H9 (cell line): Measurements from ENCODE around the gene NTRK3. TPM values are rescaled to one million over a fixed set of nuclear protein-coding genes. Genes with fewer than 3 reads are reported as not detected.

Experiments used
- DNase-seq: peaks from one replicate; pipeline ENCODE4 v3.0.0-alpha.2; 2017
- H2AFZ ChIP-seq: one replicate; pipeline ENCODE4 v1.6.1; 2013; ENCODE audit warnings: mild to moderate bottlenecking, low read length, control low read depth, moderate library complexity
- H2AK5ac ChIP-seq: 2 replicates; pipeline ENCODE4 v1.6.1; 2013; ENCODE audit warnings: low read length, control low read depth, mixed read lengths; ENCODE audit not compliant: insufficient read length
- H2BK120ac ChIP-seq: one replicate; pipeline ENCODE4 v1.6.1; 2013; ENCODE audit warnings: low read depth, mild to moderate bottlenecking, low read length, control low read depth, inconsistent platforms; ENCODE audit not compliant: poor library complexity, severe bottlenecking
- H2BK12ac ChIP-seq: 2 replicates; pipeline ENCODE4 v1.6.1; 2013; ENCODE audit warnings: low read length, control low read depth, mixed read lengths, low read depth; ENCODE audit not compliant: insufficient read length
- H2BK15ac ChIP-seq: 2 replicates; pipeline ENCODE4 v1.6.1; 2013; ENCODE audit warnings: low read depth, low read length, control low read depth
- H2BK20ac ChIP-seq: one replicate; pipeline ENCODE4 v1.6.1; 2013; ENCODE audit warnings: low read depth, mild to moderate bottlenecking, low read length, control low read depth, inconsistent platforms; ENCODE audit not compliant: poor library complexity, severe bottlenecking
- H2BK5ac ChIP-seq: 2 replicates; pipeline ENCODE4 v1.6.1; 2013; ENCODE audit warnings: low read length, control low read depth, mixed read lengths; ENCODE audit not compliant: insufficient read length
- H3K14ac ChIP-seq: 2 replicates; pipeline ENCODE4 v1.6.1; 2013; ENCODE audit warnings: low read length, control low read depth; ENCODE audit not compliant: insufficient read depth
- H3K18ac ChIP-seq: 2 replicates; pipeline ENCODE4 v1.6.1; 2013; ENCODE audit warnings: low read depth, mild to moderate bottlenecking, mixed read lengths, low read length, control low read depth; ENCODE audit not compliant: insufficient read length
- H3K23ac ChIP-seq: 2 replicates; pipeline ENCODE4 v1.6.1; 2013; ENCODE audit warnings: low read length, control low read depth, mixed read lengths, low read depth; ENCODE audit not compliant: insufficient read length
- H3K23me2 ChIP-seq: 2 replicates; pipeline ENCODE4 v1.6.1; 2013; ENCODE audit warnings: low read depth, mild to moderate bottlenecking, mixed read lengths, low read length, control low read depth; ENCODE audit not compliant: insufficient read length, poor library complexity, severe bottlenecking
- H3K27ac ChIP-seq: 2 replicates; pipeline ENCODE4 v1.5.1; 2013; ENCODE audit warnings: low read length, control low read depth, mixed read lengths, low read depth; ENCODE audit not compliant: insufficient read length
- H3K27me3 ChIP-seq: 2 replicates; pipeline ENCODE4 v1.6.1; 2013; ENCODE audit warnings: low read length, control low read depth, inconsistent platforms; ENCODE audit not compliant: insufficient read depth
- H3K4ac ChIP-seq: 2 replicates; pipeline ENCODE4 v1.6.1; 2013; ENCODE audit warnings: low read depth, mild to moderate bottlenecking, control low read depth, inconsistent platforms, low read length, moderate library complexity
- H3K4me1 ChIP-seq: 2 replicates; pipeline ENCODE4 v1.6.1; 2013; ENCODE audit warnings: low read length, control low read depth, inconsistent platforms; ENCODE audit not compliant: insufficient read depth
- H3K4me2 ChIP-seq: 2 replicates; pipeline ENCODE4 v1.6.1; 2013; ENCODE audit warnings: low read length, control low read depth, mixed read lengths; ENCODE audit not compliant: insufficient read length, insufficient read depth
- H3K56ac ChIP-seq: 2 replicates; pipeline ENCODE4 v1.6.1; 2013; ENCODE audit warnings: low read depth, mild to moderate bottlenecking, mixed read lengths, low read length, control low read depth; ENCODE audit not compliant: insufficient read length
- H3K79me1 ChIP-seq: 2 replicates; pipeline ENCODE4 v1.6.1; 2013; ENCODE audit warnings: low read depth, mild to moderate bottlenecking, moderate library complexity, low read length, control low read depth, inconsistent platforms; ENCODE audit not compliant: insufficient read depth, poor library complexity, severe bottlenecking
- H3K79me2 ChIP-seq: 2 replicates; pipeline ENCODE4 v1.6.1; 2013; ENCODE audit warnings: low read length, control low read depth, inconsistent platforms; ENCODE audit not compliant: insufficient read depth
- H3K9ac ChIP-seq: 2 replicates; pipeline ENCODE4 v1.6.1; 2013; ENCODE audit warnings: low read length, control low read depth, mixed read lengths; ENCODE audit not compliant: insufficient read length; ENCODE audit errors: extremely low read depth
- H3K9me3 ChIP-seq: one replicate; pipeline ENCODE4 v1.6.1; 2013; ENCODE audit warnings: low read depth, low read length, inconsistent platforms; ENCODE audit not compliant: control insufficient read depth
- H3T11ph ChIP-seq: one replicate; pipeline ENCODE4 v1.6.1; 2013; ENCODE audit warnings: mild to moderate bottlenecking, low read length, control low read depth, inconsistent platforms
- H4K20me1 ChIP-seq: one replicate; pipeline ENCODE4 v1.6.1; 2013; ENCODE audit not compliant: control insufficient read depth, insufficient read length, insufficient read depth
- H4K5ac ChIP-seq: 2 replicates; pipeline ENCODE4 v1.6.1; 2013; ENCODE audit warnings: low read depth, mild to moderate bottlenecking, mixed read lengths, low read length, control low read depth; ENCODE audit not compliant: insufficient read length
- H4K8ac ChIP-seq: replicated peaks from 2 replicates; pipeline ENCODE4 v1.6.1; 2013; ENCODE audit warnings: low read length, control low read depth, mixed read lengths, low read depth; ENCODE audit not compliant: insufficient read length
- H4K91ac ChIP-seq: 2 replicates; pipeline ENCODE4 v1.6.1; 2013; ENCODE audit warnings: low read depth, mild to moderate bottlenecking, moderate library complexity, mixed read lengths, low read length, control low read depth; ENCODE audit not compliant: insufficient read length
- H3K27ac Mint-ChIP-seq, 3 experiments: 2 replicates in 2 of 3; 3 replicates in 1 of 3; pipeline ENCODE4 v1.8.0; 2020 to 2021; ENCODE audit warnings: mixed read lengths in 3 of 3, mild to moderate bottlenecking in 1 of 3, moderate library complexity in 1 of 3
- H3K27me3 Mint-ChIP-seq: 2 replicates; pipeline ENCODE4 v1.8.0; 2021; ENCODE audit warnings: low read depth, mild to moderate bottlenecking, moderate library complexity, mixed read lengths
- H3K36me3 Mint-ChIP-seq, 3 experiments: 2 replicates in 2 of 3; 3 replicates in 1 of 3; pipeline ENCODE4 v1.8.0; 2020 to 2021; ENCODE audit warnings: low read depth in 3 of 3, mixed read lengths in 3 of 3; ENCODE audit not compliant: insufficient read depth in 1 of 3
- H3K4me1 Mint-ChIP-seq, 2 experiments: 2 replicates each; pipeline ENCODE4 v1.8.0; 2020; ENCODE audit warnings: mixed read lengths in 2 of 2
- H3K4me3 Mint-ChIP-seq, 2 experiments: 2 replicates in 1 of 2; 3 replicates in 1 of 2; pipeline ENCODE4 v1.8.0; 2020 to 2021; ENCODE audit warnings: mild to moderate bottlenecking in 2 of 2, mixed read lengths in 2 of 2, moderate library complexity in 1 of 2
- H3K9me3 Mint-ChIP-seq, 2 experiments: 2 replicates in 1 of 2; 3 replicates in 1 of 2; pipeline ENCODE4 v1.8.0; 2020; ENCODE audit warnings: mild to moderate bottlenecking in 2 of 2, mixed read lengths in 2 of 2, moderate library complexity in 1 of 2
- CTCF ChIP-seq: fragments of 200-600 bp; sonication (generic); conservative IDR thresholded peaks from 3 replicates; pipeline ENCODE4 v1.8.0; 2021; ENCODE audit warnings: antibody characterized with exemption, mild to moderate bottlenecking
- WGBS: extraction: QIAGEN DNeasy Blood & Tissue Kit; methylation state at CpG from one replicate; pipeline ENCODE4 v1.1.7; 2013; ENCODE audit warnings: missing lambda C conversion rate, low lambda C conversion rate, mixed read lengths; ENCODE audit not compliant: insufficient read length; ENCODE audit errors: extremely low coverage; 5-methylcytosine and 5-hydroxymethylcytosine counted together
- total RNA-seq: library from RNA; stranded (reverse); gene quantifications from 2 replicates; pipeline ENCODE4 v1.2.1, GENCODE V29; 2021

Gene NTRK3
- total RNA-seq, 1 experiment from 2014 or later = 2.5 TPM

GRCh38 chr15:87949151-87949574 lies 307.4 kb downstream of the NTRK3 start:
- no peak for DNase-seq
- Histone ChIP-seq H3T11ph (no peak overlapping the region), H2BK12ac (no peak overlapping the region), H3K27ac (no peak overlapping the region), H3K23ac (no peak overlapping the region), H3K27me3 (no peaks in the 10 kb centered on the region), H3K4me2 (no peak overlapping the region), H3K4ac (no peak overlapping the region), H2AK5ac (no peak overlapping the region), H3K79me2 (no peaks in the 10 kb centered on the region), H4K20me1 (no peaks in the 10 kb centered on the region), H4K91ac (no peak overlapping the region), H2AFZ (no peak overlapping the region), H3K9ac (no peak overlapping the region), H2BK15ac (no peak overlapping the region), H2BK5ac (no peak overlapping the region), H3K56ac (no peak overlapping the region), H3K18ac (no peak overlapping the region), H2BK120ac (no peak overlapping the region), H2BK20ac (no peak overlapping the region), H3K79me1 (no peaks in the 10 kb centered on the region), H4K5ac (no peak overlapping the region), H3K9me3 (no peaks in the 10 kb centered on the region), H4K8ac (no peak overlapping the region), H3K4me1 (no peaks in the 10 kb centered on the region), H3K23me2 (no peaks in the 10 kb centered on the region), H3K14ac (no peak overlapping the region)
- Mint-ChIP-seq H3K36me3 (no peaks in the 10 kb centered on the region), H3K9me3 (no peaks in the 10 kb centered on the region; a peak in 1 of 5 replicates), H3K27me3 (peaks cover 5% of the 10 kb centered on the region), H3K4me1 (no peaks in the 10 kb centered on the region), H3K4me3 (no peak overlapping the region), H3K27ac (no peak overlapping the region; a peak in 1 of 7 replicates)
- no CpG with 5 or more reads among the region's 7 CpGs for WGBS
- TF ChIP-seq CTCF = no peak
